ENCODE data around the gene KLHL15.

The KLHL15 gene

GRCh38 chrX:23944234-23944633 is 82.8 kb downstream of the KLHL15 start:
- DNase-seq: no peak

- no peak for DNase-seq
These were observed 87.8 kb downstream of the KLHL15 start for GRCh38 chrX:23939203-23939602.

DNA sequence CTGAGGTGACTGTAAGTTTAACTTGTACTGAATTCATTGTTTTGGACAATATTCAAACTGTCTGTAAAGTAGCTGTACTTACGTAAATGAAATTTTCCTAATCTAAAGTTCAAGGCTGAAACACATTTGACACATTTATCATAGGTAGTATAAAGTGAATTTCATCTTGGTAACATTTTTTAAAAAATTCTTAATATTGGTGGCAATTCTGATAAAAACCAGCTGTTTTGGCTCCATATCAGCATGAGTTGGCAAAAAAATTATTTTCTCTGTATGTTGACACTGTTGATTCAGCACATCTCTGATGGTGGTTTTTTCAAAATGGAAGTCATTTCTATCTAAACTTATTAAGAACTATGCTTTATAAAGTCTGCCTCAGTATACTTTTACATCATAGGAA is 88.3 kb downstream of the KLHL15 start:
- DNase-seq: no peak

- DNase-seq: no peak
These were observed 89.9 kb downstream of the KLHL15 start for GRCh38 chrX:23937100-23937499.

- no peak for DNase-seq
These were observed 90.8 kb downstream of the KLHL15 start for GRCh38 chrX:23936180-23936579.

DNA sequence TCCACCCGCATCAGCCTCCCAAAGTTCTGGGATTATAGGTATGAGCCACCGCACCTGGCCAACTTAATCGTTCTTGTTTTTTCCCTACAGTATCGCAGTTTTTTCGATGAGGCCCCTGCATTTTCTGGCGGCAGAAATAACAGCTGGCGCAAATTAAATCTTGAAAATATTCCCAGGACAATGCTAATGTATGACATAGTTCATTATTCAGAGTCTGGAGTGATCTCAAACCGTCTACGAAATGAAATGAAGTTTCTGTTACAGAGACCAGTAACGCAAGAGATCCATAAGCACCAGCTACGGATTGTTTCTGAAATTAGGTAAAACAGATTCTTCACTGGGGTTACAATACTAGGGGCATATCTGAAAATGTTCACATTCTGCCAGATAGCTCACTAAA is 91.9 kb downstream of the KLHL15 start:
- no peak for DNase-seq
